NCI-H2171 (cell line): ENCODE measurements around the gene TRAPPC11.

Source experiments
- DNase-seq: peaks from one replicate; lab custom pipeline; 2025; lab: John Stamatoyannopoulos, UW

Gene TRAPPC11

GRCh38 chr4:183637461-183637860 lies 21.6 kb upstream of the TRAPPC11 start:
- DNase-seq: no peak

GRCh38 chr4:183638436-183638835 lies 20.7 kb upstream of the TRAPPC11 start:
- DNase-seq: no peak

DNA sequence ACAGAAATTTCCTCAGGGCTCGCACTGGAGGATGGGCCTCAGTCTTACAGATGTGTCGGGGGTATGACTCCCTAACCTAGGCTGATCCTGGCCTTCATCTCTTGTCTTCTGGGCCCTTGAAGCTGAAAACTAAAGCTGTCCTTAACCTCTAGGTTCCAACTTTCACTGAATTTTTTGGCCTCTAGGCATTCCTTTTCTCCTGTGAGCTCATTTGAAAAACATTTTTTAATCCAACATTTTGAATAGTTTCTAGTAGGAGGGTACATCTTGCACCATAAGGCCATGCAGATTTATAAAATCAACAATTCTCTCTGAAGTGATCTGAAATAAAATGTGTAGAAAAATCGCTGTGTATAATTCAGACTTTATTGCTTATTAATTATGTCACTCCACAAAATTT lies 19.8 kb upstream of the TRAPPC11 start:
- no peak for DNase-seq

GRCh38 chr4:183645326-183645725 lies 13.8 kb upstream of the TRAPPC11 start:
- no peak for DNase-seq

GRCh38 chr4:183657564-183657963 lies 1.5 kb upstream of the TRAPPC11 start:
- no peak for DNase-seq

DNA sequence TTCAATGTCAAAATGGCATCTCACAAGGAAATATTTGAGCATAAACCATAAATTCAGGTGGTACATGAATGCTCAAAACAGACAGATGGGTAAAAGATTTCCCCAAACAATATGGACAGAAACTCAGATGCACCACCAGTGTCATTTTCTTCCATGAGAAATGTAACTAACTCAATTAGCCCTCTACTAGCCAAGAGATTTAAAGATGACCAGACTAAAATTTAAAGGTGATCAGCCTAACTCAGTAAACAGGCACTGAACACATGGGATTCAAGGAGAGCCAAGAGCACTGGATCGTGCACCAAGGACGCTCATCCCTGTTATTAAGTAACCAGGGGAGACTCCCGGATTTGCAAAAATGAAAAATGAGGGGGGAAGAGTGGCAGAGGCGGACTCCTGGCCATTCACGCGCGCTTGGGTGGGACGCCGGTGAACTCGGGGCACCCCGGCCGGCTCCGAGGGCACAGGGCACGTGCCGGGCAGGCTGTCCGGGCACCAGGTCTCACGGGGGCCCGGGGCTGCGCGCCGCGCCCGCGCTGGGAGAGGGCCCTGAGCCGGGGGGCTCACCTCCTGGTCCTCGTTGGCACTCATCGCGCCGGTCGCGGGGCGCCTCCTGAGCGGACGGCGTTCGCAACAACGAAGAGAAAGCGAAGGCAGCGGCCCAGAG lies 598 bp upstream of the TRAPPC11 start:
- no peak for DNase-seq

DNA sequence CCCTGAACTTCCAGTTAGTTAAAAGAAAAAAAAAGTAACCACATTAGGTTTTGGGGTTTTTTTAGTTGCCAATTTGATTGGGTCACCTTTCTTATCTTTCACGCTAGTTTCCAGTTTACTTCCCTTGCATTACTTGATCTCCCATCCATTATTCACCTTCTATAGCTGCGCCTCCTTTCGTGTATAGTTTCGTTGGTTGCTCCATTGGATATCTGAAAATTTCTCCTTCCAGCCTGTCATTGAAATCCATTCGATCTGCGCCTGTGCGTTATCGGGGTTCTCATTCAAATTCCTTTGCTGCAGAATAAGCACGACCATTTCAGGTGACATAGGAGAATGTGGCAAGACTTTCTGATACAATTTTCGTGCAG lies 764 bp downstream of the TRAPPC11 start:
- no peak for DNase-seq

DNA sequence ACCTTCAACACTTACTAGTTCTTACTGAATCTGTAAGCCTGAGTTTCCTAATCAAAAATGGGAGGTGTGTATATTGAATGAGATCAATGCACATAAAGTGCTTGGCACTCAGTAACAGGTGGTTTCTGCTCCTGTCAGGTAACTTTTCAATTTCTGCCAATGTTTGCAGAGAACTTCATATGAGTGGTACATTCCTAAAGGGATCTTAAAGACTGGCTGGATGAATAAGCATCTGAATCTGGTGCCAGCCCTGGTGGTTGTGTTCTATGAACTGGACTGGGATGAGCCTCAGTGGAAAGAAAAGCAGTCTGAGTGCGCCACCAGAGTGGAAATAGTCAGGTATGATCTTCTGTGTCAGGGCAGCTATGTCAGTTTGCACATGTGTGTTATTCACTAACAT lies 7.0 kb downstream of the TRAPPC11 start:
- DNase-seq: no peak

DNA sequence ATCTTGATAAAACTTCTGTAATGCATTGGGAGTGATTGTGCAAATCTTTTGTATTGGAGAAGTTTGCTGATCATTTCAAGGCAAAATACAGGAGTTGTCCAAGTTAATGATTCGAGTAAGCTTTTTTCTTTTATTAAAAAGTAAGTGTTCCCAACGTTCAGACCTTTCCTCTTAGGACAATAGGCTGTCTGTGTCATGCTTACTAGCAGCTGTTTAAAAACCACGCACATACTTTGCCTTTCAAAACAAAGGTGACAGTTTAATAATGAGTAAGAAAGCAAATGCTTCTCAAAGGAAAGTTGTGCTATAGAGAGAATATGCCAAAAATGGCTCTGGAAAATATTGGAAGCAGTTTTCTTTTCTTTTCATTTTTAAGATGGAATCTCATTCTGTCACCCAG lies 11.2 kb downstream of the TRAPPC11 start:
- no peak for DNase-seq

DNA sequence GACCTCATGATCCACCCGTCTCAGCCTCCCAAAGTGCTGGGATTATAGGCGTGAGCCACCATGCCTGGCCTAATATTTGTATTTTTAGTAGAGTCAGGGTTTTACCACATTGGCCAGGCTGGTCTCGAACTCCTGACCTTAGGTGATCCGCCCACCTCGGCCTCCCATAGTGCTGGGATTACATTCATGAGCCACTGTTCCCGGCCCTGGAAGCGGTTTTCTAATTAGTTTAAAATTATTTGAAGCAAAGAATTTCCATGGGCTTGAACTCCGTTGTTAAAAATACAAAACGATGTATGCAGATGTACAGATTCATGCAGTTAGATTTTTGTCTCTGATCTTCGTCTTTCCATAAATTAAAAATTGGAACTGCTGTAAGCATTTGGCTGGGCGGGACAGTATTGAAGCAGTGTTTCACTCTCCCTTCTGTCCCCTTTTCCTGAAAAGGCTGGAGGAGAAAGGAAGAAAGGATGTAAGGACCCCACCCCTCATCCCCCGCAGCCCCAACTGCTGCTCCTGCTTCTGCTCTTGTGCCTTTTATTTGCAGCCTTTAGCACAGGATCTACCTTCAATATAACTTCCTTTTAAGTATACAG lies 12.0 kb downstream of the TRAPPC11 start:
- DNase-seq: no peak

GRCh38 chr4:183674153-183674552 lies 15.1 kb downstream of the TRAPPC11 start:
- DNase-seq: no peak

GRCh38 chr4:183675625-183676024 lies 16.5 kb downstream of the TRAPPC11 start:
- DNase-seq: no peak

- DNase-seq: no peak
Measured at GRCh38 chr4:183681119-183681518, 22.0 kb downstream of the TRAPPC11 start.

DNA sequence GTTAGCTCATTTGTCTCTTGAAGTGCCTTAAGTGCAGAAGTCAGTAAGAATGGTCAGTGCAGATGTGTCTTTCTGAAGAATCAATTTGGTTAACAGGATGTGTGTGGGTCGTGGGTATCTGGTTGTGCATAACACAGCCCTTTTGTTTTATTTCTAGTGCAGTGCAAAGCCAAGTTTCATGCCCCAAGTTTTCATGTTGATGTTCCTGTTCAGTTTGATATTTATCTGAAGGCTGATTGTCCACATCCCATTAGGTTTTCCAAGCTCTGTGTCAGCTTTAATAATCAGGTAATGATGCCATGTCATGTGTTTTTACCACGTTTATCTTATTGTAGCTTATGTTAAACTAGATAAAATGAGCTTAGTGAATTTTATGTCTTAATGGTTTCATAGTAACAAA lies 27.4 kb downstream of the TRAPPC11 start:
- no peak for DNase-seq

GRCh38 chr4:183688216-183688615 lies 29.1 kb downstream of the TRAPPC11 start:
- DNase-seq: no peak

- DNase-seq: no peak
Measured at GRCh38 chr4:183691006-183691405, 31.9 kb downstream of the TRAPPC11 start.

- DNase-seq: no peak
Measured at GRCh38 chr4:183691897-183692296, 32.8 kb downstream of the TRAPPC11 start.

- no peak for DNase-seq
Measured at GRCh38 chr4:183698909-183699308, 39.8 kb downstream of the TRAPPC11 start.

GRCh38 chr4:183700407-183700806 lies 41.3 kb downstream of the TRAPPC11 start:
- DNase-seq: no peak

DNA sequence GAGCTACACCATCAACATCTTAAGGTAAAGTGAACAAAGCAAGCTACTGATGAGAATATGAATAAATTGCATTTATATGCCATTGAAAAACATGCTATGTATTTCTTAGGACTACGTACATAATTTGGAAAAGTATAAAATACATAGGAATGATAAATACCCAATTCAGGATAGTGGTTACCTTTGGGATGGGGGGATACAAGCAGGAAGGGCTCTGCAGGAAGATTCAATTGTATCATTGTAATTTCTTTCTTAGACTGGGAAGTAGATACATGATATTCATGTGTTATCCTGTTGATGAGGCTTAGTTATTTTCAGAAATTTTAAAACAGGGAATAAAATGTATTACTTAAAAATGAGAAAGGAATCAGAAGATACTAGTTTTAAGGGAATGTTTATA lies 43.4 kb downstream of the TRAPPC11 start:
- no peak for DNase-seq

DNA sequence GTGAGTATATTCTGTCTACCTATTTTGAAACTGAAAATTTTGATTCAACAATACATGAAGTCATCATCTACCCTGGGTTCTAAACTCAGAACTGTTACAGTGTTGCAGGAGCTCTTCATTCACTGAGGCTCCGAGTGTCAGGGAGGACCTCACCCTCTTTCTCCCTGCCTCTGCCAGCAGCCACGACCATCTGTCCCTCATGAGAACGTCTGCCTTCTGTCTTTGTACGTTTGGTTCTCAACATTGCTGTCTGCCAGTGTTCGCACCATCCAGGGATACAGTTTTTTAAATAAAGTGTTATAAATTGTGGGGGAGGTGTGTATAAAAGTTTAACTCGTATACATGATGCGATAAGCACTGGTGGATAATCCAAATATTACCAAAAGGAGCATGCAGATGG lies 55.5 kb downstream of the TRAPPC11 start:
- DNase-seq: no peak

- no peak for DNase-seq
Measured at GRCh38 chr4:183716302-183716701, 57.2 kb downstream of the TRAPPC11 start.

DNA sequence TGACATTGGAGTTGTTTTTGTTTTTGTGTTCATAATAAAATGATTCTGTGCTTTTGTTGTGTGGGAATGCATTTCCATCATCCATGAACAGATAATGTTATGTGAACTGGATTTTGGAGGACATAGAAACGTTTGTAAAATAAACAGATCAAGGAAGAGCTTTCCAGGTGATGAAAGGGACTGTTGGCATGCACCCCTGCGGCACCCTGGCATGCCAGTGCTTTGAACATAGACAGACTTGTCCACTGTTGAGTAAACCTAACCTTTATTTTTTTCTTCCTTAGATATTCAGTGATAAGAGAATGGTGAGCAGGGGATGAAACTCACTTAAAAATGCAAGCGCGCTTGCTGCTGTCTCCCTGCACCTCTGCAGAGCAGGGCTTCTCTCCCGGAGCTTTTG lies 59.8 kb downstream of the TRAPPC11 start:
- no peak for DNase-seq
